HG03064 (cell line): ENCODE results near the gene TNFSF8.

Source experiments
- ATAC-seq: cut with Tn5 transposase; IDR thresholded peaks from one replicate; pipeline ENCODE4 v1.9.1; 2021; ENCODE audit warnings: low read depth; ENCODE audit not compliant: unreplicated experiment

The TNFSF8 gene

GRCh38 chr9:114906922-114907571 is 23.3 kb downstream of the TNFSF8 start:
- no peak for ATAC-seq

- no peak for ATAC-seq
Observed at GRCh38 chr9:114905170-114905940, 25.0 kb downstream of the TNFSF8 start.

- no peak for ATAC-seq
Observed at GRCh38 chr9:114902786-114903524, 27.4 kb downstream of the TNFSF8 start.

- ATAC-seq = no peak
Observed at GRCh38 chr9:114900942-114901802, 29.2 kb downstream of the TNFSF8 start.

GRCh38 chr9:114899995-114900394 is 30.4 kb downstream of the TNFSF8 start:
- ATAC-seq = no peak

DNA sequence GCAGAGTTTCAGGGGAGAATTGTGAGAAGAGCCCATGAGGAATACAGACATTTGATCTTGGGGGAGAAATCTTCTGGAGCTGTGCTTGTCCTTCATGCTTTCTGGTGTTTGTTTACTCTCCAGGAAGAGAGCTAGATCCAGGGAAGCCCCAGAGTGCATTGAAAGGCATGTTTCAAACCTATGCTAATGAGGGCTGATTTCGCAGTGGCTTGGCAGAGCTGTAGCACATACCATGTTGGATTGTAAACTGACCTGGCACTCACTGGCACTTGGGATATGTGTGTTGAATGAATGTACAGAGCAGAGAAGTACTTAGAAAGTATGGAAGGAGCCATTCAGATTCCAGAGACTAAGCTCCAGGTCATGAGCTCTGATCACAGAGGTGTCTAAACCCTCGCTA is 30.9 kb downstream of the TNFSF8 start:
- no peak for ATAC-seq

GRCh38 chr9:114898741-114899140 is 31.6 kb downstream of the TNFSF8 start:
- peak; percentile 76 for ATAC-seq

- ATAC-seq = no peak
Observed at GRCh38 chr9:114897196-114897595, 33.2 kb downstream of the TNFSF8 start.

DNA sequence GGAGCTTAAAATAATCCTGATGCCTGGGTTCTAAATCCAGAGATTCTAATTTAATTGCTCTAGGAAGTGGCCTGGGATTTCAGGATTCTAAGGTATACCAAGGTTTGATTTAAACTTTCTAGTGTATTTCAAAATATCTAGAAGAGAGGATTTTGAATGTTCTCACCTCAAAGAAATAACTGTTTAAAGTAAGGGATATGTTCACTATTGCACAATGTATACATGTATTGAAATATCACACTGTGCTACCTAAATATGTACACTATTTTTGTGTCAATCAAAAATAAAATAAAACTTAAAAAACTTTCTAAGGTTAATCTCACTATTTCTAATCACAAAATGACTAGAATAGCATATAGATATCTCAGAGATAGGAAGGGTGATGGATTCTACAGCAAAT is 34.0 kb downstream of the TNFSF8 start:
- no peak for ATAC-seq

GRCh38 chr9:114895521-114895991 is 34.8 kb downstream of the TNFSF8 start:
- ATAC-seq = no peak

DNA sequence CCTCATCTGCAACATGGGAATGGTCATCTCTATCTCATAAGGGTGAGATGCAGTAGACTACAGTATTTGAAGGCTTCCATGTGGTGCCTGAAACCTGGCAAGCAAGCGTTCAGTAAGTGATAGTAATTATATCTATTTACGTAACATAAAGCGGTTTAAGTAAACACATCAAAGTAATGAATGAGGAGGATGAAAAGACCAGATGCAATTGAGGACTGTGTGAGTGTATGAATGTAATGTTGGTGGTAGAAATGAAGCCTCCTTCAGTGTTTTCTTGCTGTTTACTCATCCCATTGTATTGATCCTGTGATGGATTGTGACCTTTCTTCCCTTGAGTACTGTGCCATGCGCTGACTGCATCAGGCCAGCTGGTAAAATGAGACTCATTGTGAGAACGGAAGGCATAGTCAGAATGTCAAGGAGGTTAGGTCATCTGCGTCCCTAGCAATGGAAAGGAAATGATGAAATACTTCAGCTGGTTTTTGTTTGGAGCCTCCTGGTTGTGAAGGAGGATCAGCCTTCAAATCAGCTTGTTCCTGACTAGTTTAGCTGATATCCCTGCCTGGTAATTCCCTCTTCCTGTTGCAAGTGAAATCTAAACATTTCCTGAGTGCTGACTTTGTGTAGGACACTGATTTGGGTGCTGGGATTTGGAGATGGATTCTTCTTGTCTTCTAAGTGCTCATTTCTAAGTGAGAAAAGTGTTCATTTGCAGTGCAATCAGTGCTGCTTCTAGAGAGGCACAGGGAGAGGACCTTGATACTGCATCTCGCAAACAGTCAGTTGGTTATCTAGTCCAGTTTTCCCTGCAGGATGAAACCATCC is 35.6 kb downstream of the TNFSF8 start:
- no peak for ATAC-seq

GRCh38 chr9:114894206-114894605 is 36.2 kb downstream of the TNFSF8 start:
- no peak for ATAC-seq

DNA sequence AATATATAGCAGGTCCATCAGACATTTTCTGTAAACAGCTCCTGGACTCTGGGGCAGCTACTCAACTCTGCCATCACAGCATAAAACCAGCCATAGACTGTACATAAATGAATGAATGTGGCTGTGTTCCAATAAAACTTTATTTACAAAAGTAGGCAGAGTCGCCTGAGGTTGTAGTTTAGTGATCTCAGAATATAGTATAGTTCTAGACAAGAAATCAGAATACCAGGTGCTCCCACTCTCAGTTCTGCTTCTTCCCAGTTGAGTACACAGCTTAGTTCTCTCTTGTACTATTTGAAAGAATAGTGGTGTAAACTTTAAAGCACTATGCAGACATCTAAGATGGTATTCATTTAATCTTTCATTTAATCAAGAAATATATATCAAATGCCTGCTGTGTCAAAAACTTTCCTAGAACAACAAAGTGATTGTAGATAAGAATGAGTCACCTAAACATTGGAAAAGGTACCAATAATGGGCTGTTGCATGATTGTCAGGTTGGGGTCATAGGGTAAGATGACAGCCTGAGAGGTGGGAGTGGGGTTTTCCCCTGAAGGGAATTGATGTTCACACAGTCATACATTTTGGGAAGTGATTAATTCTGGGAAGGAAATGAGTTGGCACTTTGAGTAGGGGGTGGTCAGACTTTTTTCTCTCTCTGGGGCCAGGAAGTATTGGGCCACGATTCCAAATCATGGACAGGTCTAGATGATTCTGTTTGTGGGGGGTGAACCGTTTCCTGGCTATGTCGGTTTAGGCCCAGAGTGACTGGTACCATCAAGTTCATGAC is 37.0 kb downstream of the TNFSF8 start:
- no peak for ATAC-seq

GRCh38 chr9:114889802-114890224 is 40.6 kb downstream of the TNFSF8 start:
- no peak for ATAC-seq

DNA sequence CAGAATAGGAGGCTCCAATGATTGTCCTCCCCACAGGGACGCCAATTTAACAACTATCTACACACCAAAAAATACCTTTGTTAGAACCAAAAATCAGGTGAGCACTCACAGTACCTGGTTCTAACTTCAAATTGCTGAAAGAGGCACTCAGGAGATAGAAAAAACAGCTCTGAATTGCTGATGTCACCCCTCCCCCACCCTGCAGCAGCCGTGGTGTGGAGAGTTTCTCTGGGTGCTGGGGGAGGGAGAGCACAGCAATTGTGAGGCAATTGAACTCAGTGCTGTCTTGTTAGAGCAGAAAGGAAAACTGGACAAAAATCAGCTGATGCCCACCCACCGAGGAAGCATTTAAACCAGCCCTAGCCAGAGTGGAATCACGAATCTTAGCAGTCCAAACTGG is 41.8 kb downstream of the TNFSF8 start:
- no peak for ATAC-seq

DNA sequence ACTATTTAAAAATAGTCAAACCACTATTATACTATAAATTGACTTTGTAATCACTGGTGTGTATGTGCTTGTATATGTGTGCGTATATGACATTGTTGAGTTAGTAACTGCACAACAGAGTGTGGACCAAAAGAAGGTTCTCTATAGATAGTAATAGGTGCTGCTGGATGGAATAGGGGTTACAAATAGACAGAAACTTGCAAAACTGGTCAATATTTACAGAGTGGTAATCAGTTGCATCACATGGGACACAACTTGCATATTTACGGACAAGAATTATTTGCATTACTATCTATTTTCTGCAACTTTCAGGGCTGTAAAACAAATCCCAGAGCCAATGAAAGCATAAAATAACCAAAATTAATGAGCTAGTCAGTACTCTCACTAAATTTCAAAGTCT is 42.4 kb downstream of the TNFSF8 start:
- no peak for ATAC-seq

DNA sequence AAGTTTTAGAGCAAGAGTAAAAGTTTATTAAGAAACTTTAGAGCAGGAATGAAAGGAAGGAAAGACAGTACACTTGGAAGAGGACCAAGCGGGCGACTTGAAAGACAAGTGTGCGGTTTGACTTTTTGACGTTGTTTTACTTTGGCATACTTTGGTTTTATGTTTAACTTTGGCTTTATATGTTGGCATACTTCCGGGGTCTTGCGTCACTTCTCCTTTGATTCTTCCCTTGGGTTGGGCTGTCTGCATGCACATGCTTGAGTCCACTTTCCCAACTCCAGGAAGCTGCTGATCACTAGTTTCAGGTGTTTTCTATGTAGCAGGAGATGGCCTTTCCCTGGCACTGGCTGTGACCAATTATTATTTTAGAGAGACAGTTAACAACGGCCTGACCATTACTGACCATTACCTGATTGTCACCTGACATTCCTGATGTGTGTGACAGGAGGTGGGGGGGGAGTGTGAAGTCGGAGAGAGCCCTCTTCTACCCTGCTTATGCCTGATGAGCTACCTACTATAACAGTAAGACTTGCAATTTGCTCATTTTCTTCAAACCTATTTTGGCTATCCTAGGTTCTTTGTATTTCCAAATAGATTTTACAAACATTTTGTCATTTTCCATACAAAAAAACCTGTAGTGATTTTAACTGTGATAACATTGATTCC is 45.5 kb downstream of the TNFSF8 start:
- no peak for ATAC-seq

DNA sequence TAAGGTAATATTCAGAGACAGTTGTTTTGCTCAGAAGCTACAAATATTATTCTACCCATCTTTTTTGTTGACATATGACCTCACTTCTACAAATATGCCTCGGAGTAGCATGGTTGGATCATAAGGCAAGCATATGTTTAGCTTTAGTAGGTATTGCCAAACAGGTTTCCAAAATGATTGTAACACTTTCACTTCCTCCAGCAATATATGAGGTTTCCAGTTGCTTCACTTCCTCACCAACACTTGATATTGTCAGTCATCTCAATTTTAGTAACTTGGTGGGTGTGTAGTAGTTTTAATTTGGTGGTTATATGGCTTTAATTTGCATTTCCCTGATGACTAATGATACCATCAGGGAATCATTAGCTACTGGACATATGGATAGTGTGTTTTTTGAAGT is 46.7 kb downstream of the TNFSF8 start:
- no peak for ATAC-seq
